ENCODE data around the gene TMEM179B. TPM values are rescaled to one million over a fixed set of nuclear protein-coding genes. Genes with fewer than 3 reads are reported as not detected.

Gene TMEM179B
- total and polyA plus RNA-seq, 5 donors from 2014 or later, result 26.3 to 172 (median 151) TPM

Other genes starting within 250 kb of the TMEM179B start
Only the 30 nearest of the 31 such genes appear.
- 1,198 TPM for gene EEF1G, start 213.5 kb upstream of the TMEM179B start, total RNA-seq
- gene EEF1G, start 213.5 kb upstream of the TMEM179B start, polyA plus RNA-seq, result 1,000 to 10,000 TPM in 3 of 4 donors, 100 to 1,000 TPM in 1; 775 to 1,680 (median 1,413) TPM
- gene TUT1, start 195.9 kb upstream of the TMEM179B start, total RNA-seq, result 22.0 TPM
- 10 to 100 TPM in 3 of 4 donors, 1 to 10 TPM in 1; 6.5 to 11.9 (median 10.9) TPM for gene TUT1, start 195.9 kb upstream of the TMEM179B start, polyA plus RNA-seq
- 172 TPM for gene MTA2, start 185.5 kb upstream of the TMEM179B start, total RNA-seq
- gene MTA2, start 185.5 kb upstream of the TMEM179B start, polyA plus RNA-seq, result 10 to 100 TPM; 30.3 to 38.6 (median 33.9) TPM
- 165 TPM for gene EML3, start 174.6 kb upstream of the TMEM179B start, total RNA-seq
- gene EML3, start 174.6 kb upstream of the TMEM179B start, polyA plus RNA-seq, result 10 to 100 TPM; 16.1 to 23.2 (median 16.4) TPM
- 1.9 TPM for gene ROM1, start 174.1 kb upstream of the TMEM179B start, total RNA-seq
- gene ROM1, start 174.1 kb upstream of the TMEM179B start, polyA plus RNA-seq, result 1 to 10 TPM in 2 of 4 donors, under 1 TPM in 2; 0.41 to 1.3 (median 0.80) TPM
- 57.5 TPM for gene B3GAT3, start 165.4 kb upstream of the TMEM179B start, total RNA-seq
- gene B3GAT3, start 165.4 kb upstream of the TMEM179B start, polyA plus RNA-seq, result 10 to 100 TPM; 34.3 to 43.1 (median 35.7) TPM
- 169 TPM for gene GANAB, start 140.8 kb upstream of the TMEM179B start, total RNA-seq
- 100 to 1,000 TPM; 128 to 138 (median 135) TPM for gene GANAB, start 140.8 kb upstream of the TMEM179B start, polyA plus RNA-seq
- gene INTS5, start 134.1 kb upstream of the TMEM179B start, total RNA-seq, result 11.7 TPM
- gene INTS5, start 134.1 kb upstream of the TMEM179B start, polyA plus RNA-seq, result 10 to 100 TPM; 33.2 to 49.9 (median 39.2) TPM
- 30.5 TPM for gene C11orf98, start 122.2 kb upstream of the TMEM179B start, total RNA-seq
- gene C11orf98, start 122.2 kb upstream of the TMEM179B start, polyA plus RNA-seq, result 100 to 1,000 TPM; 118 to 149 (median 137) TPM
- 12.3 TPM for gene CSKMT, start 122.1 kb upstream of the TMEM179B start, total RNA-seq
- 1 to 10 TPM; 1.9 to 3.8 (median 2.7) TPM for gene CSKMT, start 122.1 kb upstream of the TMEM179B start, polyA plus RNA-seq
- 3.5 TPM for gene UQCC3, start 115.7 kb upstream of the TMEM179B start, total RNA-seq
- 10 to 100 TPM; 11.0 to 13.9 (median 12.2) TPM for gene UQCC3, start 115.7 kb upstream of the TMEM179B start, polyA plus RNA-seq
- 9.9 TPM for gene LBHD1, start 115.1 kb upstream of the TMEM179B start, total RNA-seq
- 1 to 10 TPM; 1.8 to 2.6 (median 2.2) TPM for gene LBHD1, start 115.1 kb upstream of the TMEM179B start, polyA plus RNA-seq
- gene UBXN1, start 108.3 kb upstream of the TMEM179B start, total RNA-seq, result 204 TPM
- gene UBXN1, start 108.3 kb upstream of the TMEM179B start, polyA plus RNA-seq, result 100 to 1,000 TPM; 221 to 252 (median 236) TPM
- not detected for gene LRRN4CL, start 97.9 kb upstream of the TMEM179B start, total RNA-seq
- not detected for gene LRRN4CL, start 97.9 kb upstream of the TMEM179B start, polyA plus RNA-seq
- 23.9 TPM for gene BSCL2, start 80.0 kb upstream of the TMEM179B start, total RNA-seq
- gene BSCL2, start 80.0 kb upstream of the TMEM179B start, polyA plus RNA-seq, result 10 to 100 TPM; 36.2 to 49.2 (median 42.9) TPM
- gene GNG3, start 79.7 kb upstream of the TMEM179B start, total RNA-seq, result not detected
- under 1 TPM in 2 of 4 donors, not detected in 2; 0.21 to 0.72 TPM for gene GNG3, start 79.7 kb upstream of the TMEM179B start, polyA plus RNA-seq
- gene HNRNPUL2, start 59.9 kb upstream of the TMEM179B start, total RNA-seq, result 52.8 TPM
- gene HNRNPUL2, start 59.9 kb upstream of the TMEM179B start, polyA plus RNA-seq, result 1 to 10 TPM in 3 of 4 donors, under 1 TPM in 1; 0.85 to 1.5 (median 1.2) TPM
- gene TTC9C, start 58.9 kb upstream of the TMEM179B start, total RNA-seq, result 19.4 TPM
- gene TTC9C, start 58.9 kb upstream of the TMEM179B start, polyA plus RNA-seq, result 10 to 100 TPM; 27.6 to 39.5 (median 31.6) TPM
- gene ZBTB3, start 33.2 kb upstream of the TMEM179B start, total RNA-seq, result 8.5 TPM
- 1 to 10 TPM; 4.8 to 7.2 (median 5.5) TPM for gene ZBTB3, start 33.2 kb upstream of the TMEM179B start, polyA plus RNA-seq
- gene POLR2G, start 25.8 kb upstream of the TMEM179B start, total RNA-seq, result 74.9 TPM
- gene POLR2G, start 25.8 kb upstream of the TMEM179B start, polyA plus RNA-seq, result 100 to 1,000 TPM; 241 to 286 (median 253) TPM
- gene TAF6L, start 16.0 kb upstream of the TMEM179B start, total RNA-seq, result 13.1 TPM
- 1 to 10 TPM; 5.8 to 9.5 (median 7.5) TPM for gene TAF6L, start 16.0 kb upstream of the TMEM179B start, polyA plus RNA-seq
- gene TMEM223, start 4.6 kb downstream of the TMEM179B start, total RNA-seq, result 9.1 TPM
- gene TMEM223, start 4.6 kb downstream of the TMEM179B start, polyA plus RNA-seq, result 10 to 100 TPM; 55.2 to 71.9 (median 69.2) TPM
- gene NXF1, start 18.0 kb downstream of the TMEM179B start, total RNA-seq, result 309 TPM
- gene NXF1, start 18.0 kb downstream of the TMEM179B start, polyA plus RNA-seq, result 10 to 100 TPM; 47.3 to 70.9 (median 64.2) TPM
- gene STX5, start 44.6 kb downstream of the TMEM179B start, total RNA-seq, result 128 TPM
- gene STX5, start 44.6 kb downstream of the TMEM179B start, polyA plus RNA-seq, result 10 to 100 TPM; 28.2 to 39.8 (median 35.4) TPM
- not detected for gene TEX54, start 45.4 kb downstream of the TMEM179B start, total RNA-seq
- gene TEX54, start 45.4 kb downstream of the TMEM179B start, polyA plus RNA-seq, result 1 to 10 TPM in 2 of 4 donors, under 1 TPM in 1, not detected in 1; 0.76 to 2.2 (median 2.1) TPM
- 201 TPM for gene WDR74, start 52.2 kb downstream of the TMEM179B start, total RNA-seq
- 10 to 100 TPM; 41.6 to 61.1 (median 49.0) TPM for gene WDR74, start 52.2 kb downstream of the TMEM179B start, polyA plus RNA-seq
- gene SLC3A2, start 93.5 kb downstream of the TMEM179B start, total RNA-seq, result 277 TPM
- gene SLC3A2, start 93.5 kb downstream of the TMEM179B start, polyA plus RNA-seq, result 100 to 1,000 TPM; 158 to 172 (median 168) TPM
- not detected for gene CHRM1, start 134.0 kb downstream of the TMEM179B start, total RNA-seq
- not detected for gene CHRM1, start 134.0 kb downstream of the TMEM179B start, polyA plus RNA-seq
- not detected for gene SLC22A6, start 197.6 kb downstream of the TMEM179B start, total RNA-seq
- not detected for gene SLC22A6, start 197.6 kb downstream of the TMEM179B start, polyA plus RNA-seq
- not detected for gene SLC22A8, start 228.4 kb downstream of the TMEM179B start, total RNA-seq
- not detected for gene SLC22A8, start 228.4 kb downstream of the TMEM179B start, polyA plus RNA-seq